Measurements from ENCODE around the gene SEMA3F. TPM values are rescaled to one million over a fixed set of nuclear protein-coding genes. Genes with fewer than 3 reads are reported as not detected.

The SEMA3F gene
- total RNA-seq, 1 donor from 2014 or later, result 78.1 TPM

DNA sequence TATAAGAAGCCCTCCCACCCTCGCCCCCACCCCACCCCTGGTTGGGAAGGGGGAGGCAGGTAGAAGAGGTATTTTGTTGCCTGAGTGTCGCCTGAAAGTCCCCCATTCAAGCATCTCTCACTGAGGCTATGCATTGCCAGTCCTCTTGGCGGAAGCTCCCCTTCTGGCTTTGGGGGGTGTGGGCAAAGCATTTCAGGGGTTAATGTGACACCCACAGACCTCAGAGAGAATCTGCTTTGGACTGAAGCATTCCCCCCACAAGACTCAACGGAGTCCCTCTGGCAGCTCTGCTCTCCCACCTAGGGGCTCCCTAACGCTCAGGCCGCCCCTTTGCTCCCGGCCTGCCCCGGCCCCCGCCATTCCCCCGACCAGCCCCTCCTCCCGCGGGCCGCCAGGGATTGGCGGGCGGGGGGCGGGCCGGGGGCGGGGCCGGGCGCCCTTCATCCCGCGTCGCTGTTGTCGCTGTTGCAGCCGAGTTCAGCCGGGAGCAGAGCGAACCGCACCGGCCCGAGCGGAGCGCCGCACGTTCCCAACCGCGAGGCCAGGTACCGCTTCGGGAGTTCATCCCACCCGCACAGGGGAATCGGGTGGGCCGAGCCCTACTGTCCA, 49.8 kb downstream of the SEMA3F start, which contains the start of gene SLC38A3:
TSS of gene SLC38A3 (plus strand) at position 468 of the 609 bp plus-strand sequence. CDS start 8,929 bp downstream, outside the sequence.
- Histone ChIP-seq H3K27me3 (peaks cover 9% of the 10 kb centered on the region), H3K9me3 (no peaks in the 10 kb centered on the region), H3K36me3 (no peaks in the 10 kb centered on the region), H3K4me3 (peak within 1 kb of the TSS; percentile 30 to 40), H3K4me1 (peaks cover 17% of the 10 kb centered on the region), H3K27ac (no peak within 1 kb of the TSS)
- no peak for DNase-seq (ENCODE audit: extremely low spot score in 2 of 2)
- no peak for TF ChIP-seq POLR2A (IDR thresholded peaks at IDR 0.05)
- TF ChIP-seq POLR2AphosphoS5 (IDR thresholded peaks at IDR 0.05; ENCODE audit: insufficient read depth in 1 of 2, low read depth in 1 of 2), result no peak
- TF ChIP-seq, protein P1, sequence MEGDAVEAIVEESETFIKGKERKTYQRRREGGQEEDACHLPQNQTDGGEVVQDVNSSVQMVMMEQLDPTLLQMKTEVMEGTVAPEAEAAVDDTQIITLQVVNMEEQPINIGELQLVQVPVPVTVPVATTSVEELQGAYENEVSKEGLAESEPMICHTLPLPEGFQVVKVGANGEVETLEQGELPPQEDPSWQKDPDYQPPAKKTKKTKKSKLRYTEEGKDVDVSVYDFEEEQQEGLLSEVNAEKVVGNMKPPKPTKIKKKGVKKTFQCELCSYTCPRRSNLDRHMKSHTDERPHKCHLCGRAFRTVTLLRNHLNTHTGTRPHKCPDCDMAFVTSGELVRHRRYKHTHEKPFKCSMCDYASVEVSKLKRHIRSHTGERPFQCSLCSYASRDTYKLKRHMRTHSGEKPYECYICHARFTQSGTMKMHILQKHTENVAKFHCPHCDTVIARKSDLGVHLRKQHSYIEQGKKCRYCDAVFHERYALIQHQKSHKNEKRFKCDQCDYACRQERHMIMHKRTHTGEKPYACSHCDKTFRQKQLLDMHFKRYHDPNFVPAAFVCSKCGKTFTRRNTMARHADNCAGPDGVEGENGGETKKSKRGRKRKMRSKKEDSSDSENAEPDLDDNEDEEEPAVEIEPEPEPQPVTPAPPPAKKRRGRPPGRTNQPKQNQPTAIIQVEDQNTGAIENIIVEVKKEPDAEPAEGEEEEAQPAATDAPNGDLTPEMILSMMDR (IDR thresholded peaks at IDR 0.05), result no peak
- intact Hi-C loops (cut with DNase I), result no loop called here

DNA sequence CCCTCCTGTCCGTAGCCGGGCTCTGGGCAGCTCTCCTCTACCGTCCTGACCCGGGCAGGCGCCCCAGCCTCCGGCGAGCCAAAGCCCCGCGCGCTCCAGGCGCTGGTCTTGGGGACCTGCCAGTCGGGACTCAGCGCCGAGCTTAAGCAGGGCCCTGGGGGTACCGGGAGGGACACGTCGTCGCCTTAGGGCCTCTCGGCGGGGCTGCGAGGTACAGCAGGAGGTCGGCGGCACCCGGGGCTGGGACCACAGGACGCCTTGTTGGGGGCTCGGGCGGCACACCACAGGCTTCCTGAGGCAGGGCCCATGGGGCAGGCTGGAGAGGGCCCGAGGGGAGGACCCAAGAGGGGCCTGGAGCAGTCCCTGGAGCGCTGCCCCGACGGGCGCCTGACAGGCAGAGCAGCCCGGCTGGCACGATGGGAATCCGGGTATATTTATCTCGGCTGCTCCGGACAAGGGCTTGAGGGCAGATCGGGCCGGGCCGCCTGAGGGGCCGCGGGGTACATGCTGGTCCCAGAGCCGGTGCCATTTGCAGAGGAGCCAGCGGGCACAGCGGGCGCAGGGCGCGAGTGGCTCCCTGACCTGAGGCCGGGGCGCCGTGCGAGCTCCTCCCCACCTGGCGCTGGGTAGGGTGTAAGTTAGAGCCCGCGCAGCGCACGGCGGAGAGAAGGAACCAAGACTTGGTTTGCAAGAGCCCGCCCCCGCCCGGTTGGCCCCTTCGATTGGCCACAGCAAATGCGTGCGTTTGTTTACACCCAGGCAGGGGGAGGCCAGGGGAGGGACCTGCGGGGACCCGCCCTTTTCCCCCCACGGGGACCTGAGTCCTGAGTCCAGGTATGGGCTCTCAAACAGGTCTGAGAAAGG, 50.5 kb downstream of the SEMA3F start:
- peaks cover 17% of the 10 kb centered on the region for H3K4me1 ChIP-seq
- intact Hi-C loops (cut with DNase I), result no loop called here
- no peaks in the 10 kb centered on the region for H3K36me3 ChIP-seq
- no peak for DNase-seq (ENCODE audit: extremely low spot score in 2 of 2)
- H3K27ac ChIP-seq, result no peak overlapping the region
- H3K27me3 ChIP-seq, result peaks cover 9% of the 10 kb centered on the region
- TF ChIP-seq POLR2A (IDR thresholded peaks at IDR 0.05) (no peak), POLR2AphosphoS5 (IDR thresholded peaks at IDR 0.05; ENCODE audit: insufficient read depth in 1 of 2, low read depth in 1 of 2) (no peak)
- TF ChIP-seq, protein P1 (IDR thresholded peaks at IDR 0.05), result no peak
- H3K9me3 ChIP-seq, result no peaks in the 10 kb centered on the region
- peak overlapping the region; percentile 30 to 40 for H3K4me3 ChIP-seq

- no peak for TF ChIP-seq POLR2AphosphoS5 (IDR thresholded peaks at IDR 0.05; ENCODE audit: insufficient read depth in 1 of 2, low read depth in 1 of 2)
- TF ChIP-seq, protein P1 (IDR thresholded peaks at IDR 0.05), result no peak
- TF ChIP-seq POLR2A (IDR thresholded peaks at IDR 0.05), result no peak
- Histone ChIP-seq H3K27ac (no peak overlapping the region), H3K4me1 (peaks cover 17% of the 10 kb centered on the region), H3K4me3 (no peak overlapping the region), H3K9me3 (no peaks in the 10 kb centered on the region), H3K27me3 (peaks cover 9% of the 10 kb centered on the region), H3K36me3 (no peaks in the 10 kb centered on the region)
- intact Hi-C loops (cut with DNase I), result no loop called here
- no peak for DNase-seq (ENCODE audit: extremely low spot score in 2 of 2)
Measured at GRCh38 chr3:50207359-50208042, 52.4 kb downstream of the SEMA3F start.

DNA sequence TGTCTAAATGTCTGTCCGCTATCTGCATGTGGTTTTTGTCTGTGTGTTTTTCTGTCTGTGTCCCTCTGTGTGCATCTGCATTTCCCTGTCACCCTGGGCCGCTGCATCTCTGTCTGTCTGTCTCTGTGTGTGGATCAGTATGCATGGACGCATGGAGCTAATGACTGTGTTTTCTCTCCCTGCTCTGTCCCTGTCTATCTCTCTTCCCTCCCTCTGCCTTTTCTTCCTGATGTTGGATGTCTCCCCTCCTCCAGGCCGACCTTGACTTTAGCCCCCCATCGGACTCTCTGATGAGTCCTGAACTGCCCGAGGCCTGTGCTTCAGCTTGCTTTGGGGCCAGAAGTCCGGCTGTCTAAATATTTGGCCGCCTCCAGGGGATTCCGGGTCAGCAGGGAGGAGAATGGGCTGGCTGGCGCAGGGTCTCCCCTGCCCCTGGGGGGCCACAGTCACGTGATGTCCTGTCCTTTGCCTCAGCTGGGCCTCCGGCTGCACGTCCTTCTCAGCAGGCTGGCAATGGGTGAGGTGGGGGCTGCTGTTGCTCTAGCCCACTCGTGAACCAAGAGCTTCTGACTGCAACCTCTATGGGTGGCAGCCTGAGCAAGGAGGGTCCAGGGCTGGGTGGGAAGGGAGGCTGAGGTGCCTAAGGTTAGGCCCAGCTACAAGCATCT, 53.7 kb downstream of the SEMA3F start:
- H3K4me3 ChIP-seq, result no peak overlapping the region
- H3K36me3 ChIP-seq, result no peaks in the 10 kb centered on the region
- intact Hi-C loops (cut with DNase I), result no loop called here
- no peak for DNase-seq (ENCODE audit: extremely low spot score in 2 of 2)
- no peaks in the 10 kb centered on the region for H3K9me3 ChIP-seq
- H3K27ac ChIP-seq, result no peak overlapping the region
- no peak for TF ChIP-seq POLR2A (IDR thresholded peaks at IDR 0.05)
- TF ChIP-seq, protein P1 (IDR thresholded peaks at IDR 0.05), result no peak
- TF ChIP-seq POLR2AphosphoS5 (IDR thresholded peaks at IDR 0.05; ENCODE audit: insufficient read depth in 1 of 2, low read depth in 1 of 2), result no peak
- H3K4me1 ChIP-seq, result peaks cover 17% of the 10 kb centered on the region
- H3K27me3 ChIP-seq, result peaks cover 9% of the 10 kb centered on the region
